Esophagus squamous epithelium (tissue), 5 donors: Measurements from ENCODE around the gene DOCK1. TPM values are rescaled to one million over a fixed set of nuclear protein-coding genes. Genes with fewer than 3 reads are reported as not detected.

Experiments
- DNase-seq: peaks from one replicate; lab custom pipeline; 2025; lab: John Stamatoyannopoulos, UW
- H3K27ac ChIP-seq, 4 donors: fragments of 200-600 bp; sonication (generic); one replicate each; pipeline ENCODE4 v1.5.1; 2016 to 2019; ENCODE audit warnings: mild to moderate bottlenecking in 1 of 4
- H3K27me3 ChIP-seq, 4 donors: fragments of 200-600 bp; sonication (generic); 1 replicate in 3 of 4; 2 replicates in 1 of 4; pipeline versions ENCODE4 v1.5.1 to v1.6.0; 2017 to 2021; ENCODE audit warnings: antibody characterized with exemption in 1 of 4
- H3K36me3 ChIP-seq, 3 donors: fragments of 200-600 bp; sonication (generic); one replicate each; pipeline ENCODE4 v1.5.1; 2016 to 2019
- H3K4me1 ChIP-seq, 3 donors: fragments of 200-600 bp; sonication (generic); one replicate each; pipeline ENCODE4 v1.5.1; 2017 to 2019
- H3K4me3 ChIP-seq, 4 donors: fragments of 200-600 bp; sonication (generic); 1 replicate in 3 of 4; 2 replicates in 1 of 4; pipeline ENCODE4 v1.5.1; 2016 to 2019; ENCODE audit warnings: mild to moderate bottlenecking in 2 of 4, moderate library complexity in 1 of 4
- H3K9me3 ChIP-seq, 3 donors: fragments of 200-600 bp; sonication (generic); one replicate each; pipeline ENCODE4 v1.5.1; 2016 to 2019
- CTCF ChIP-seq, 6 experiments: fragments of 450-650 bp in 4 of 6; fragments of 200-600 bp in 2 of 6; sonication (generic) in 2 of 6; IDR thresholded peaks; one replicate each; pipeline ENCODE4 v1.5.1; 2016 to 2019; ENCODE audit warnings: antibody characterized with exemption in 6 of 6, mild to moderate bottlenecking in 4 of 6, moderate library complexity in 4 of 6
- POLR2A ChIP-seq, 4 donors: fragments of 450-650 bp; IDR thresholded peaks; one replicate each; pipeline ENCODE4 v1.6.1; 2017; ENCODE audit warnings: antibody characterized with exemption in 4 of 4, mild to moderate bottlenecking in 4 of 4, moderate library complexity in 3 of 4
- WGBS, 2 donors: methylation state at CpG; one replicate each; pipeline ENCODE4 v1.1.5; 2018; 5-methylcytosine and 5-hydroxymethylcytosine counted together
- intact Hi-C: fragments of 100-400 bp; cut with DNase I; formaldehyde crosslinking; loops from one replicate; pipeline ENCODE4 v1.15.0; 2022
- total RNA-seq, 4 donors: library from RNA; depleted of rRNA; stranded (reverse); fragments of >200 nt; gene quantifications; one replicate each; pipeline ENCODE4 v1.1.0, GENCODE V29; 2016
- donor health status: DM: yes; HTN: yes; CAD: no.

Gene DOCK1
- total RNA-seq, 4 donors from 2014 or later: 31.8 to 83.4 (median 49.8) TPM

- no peaks in the 10 kb centered on the region for H3K4me1 ChIP-seq
- no peak overlapping the region for H3K4me3 ChIP-seq
- WGBS, 2 donors: 82 to 92% methylated on average over 7 of the region's 7 CpGs
- no peaks in the 10 kb centered on the region for H3K9me3 ChIP-seq
- DNase-seq: no peak
- intact Hi-C loops: no loop called here
- H3K36me3 ChIP-seq: peaks cover 0 to 63% (median 0%) of the 10 kb centered on the region in 3 donors
- H3K27me3 ChIP-seq: no peaks in the 10 kb centered on the region
- H3K27ac ChIP-seq: no peak overlapping the region
- TF ChIP-seq POLR2A (IDR thresholded peaks at IDR 0.05): no peak
- TF ChIP-seq CTCF (IDR thresholded peaks at IDR 0.05): no peak
Measured at GRCh38 chr10:127137391-127137790, 232.2 kb downstream of the DOCK1 start.

GRCh38 chr10:127142136-127142535, 236.9 kb downstream of the DOCK1 start:
- no peaks in the 10 kb centered on the region for H3K9me3 ChIP-seq
- TF ChIP-seq CTCF (IDR thresholded peaks at IDR 0.05) (no peak), POLR2A (IDR thresholded peaks at IDR 0.05) (no peak)
- intact Hi-C loops: no loop called here
- no peak overlapping the region for H3K4me3 ChIP-seq
- H3K36me3 ChIP-seq: peaks cover 0 to 50% (median 0%) of the 10 kb centered on the region in 3 donors
- no peak for DNase-seq
- no CpG with 5 or more reads among the region's 6 CpGs for WGBS, 2 donors
- H3K4me1 ChIP-seq: no peaks in the 10 kb centered on the region
- H3K27ac ChIP-seq: no peak overlapping the region
- no peaks in the 10 kb centered on the region for H3K27me3 ChIP-seq

DNA sequence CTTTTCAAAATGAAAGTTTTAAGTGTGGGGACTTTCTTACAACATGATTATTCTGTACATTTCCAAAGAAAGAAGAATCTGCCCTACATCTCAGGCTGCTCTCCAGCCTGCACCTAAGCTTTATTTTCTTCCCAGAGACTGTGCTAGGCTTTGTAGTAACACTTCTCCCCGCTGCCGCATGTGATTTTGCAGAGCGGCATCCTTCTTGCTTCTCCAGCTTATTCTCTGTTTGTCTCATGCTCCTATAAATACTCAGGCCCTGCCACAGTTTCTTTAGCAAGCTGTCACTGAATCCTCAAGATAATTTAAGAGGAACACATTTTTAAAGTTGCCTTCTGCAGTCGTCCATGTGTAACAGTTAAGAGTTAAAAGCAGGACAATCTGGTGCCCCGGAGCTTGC, 237.6 kb downstream of the DOCK1 start:
- H3K4me3 ChIP-seq: no peak overlapping the region
- H3K9me3 ChIP-seq: no peaks in the 10 kb centered on the region
- intact Hi-C loops: no loop called here
- no peak for DNase-seq
- H3K27me3 ChIP-seq: no peaks in the 10 kb centered on the region
- peaks cover 0 to 43% (median 0%) of the 10 kb centered on the region in 3 donors for H3K36me3 ChIP-seq
- TF ChIP-seq POLR2A (IDR thresholded peaks at IDR 0.05): no peak
- TF ChIP-seq CTCF (IDR thresholded peaks at IDR 0.05): no peak
- H3K4me1 ChIP-seq: no peaks in the 10 kb centered on the region
- 83 to 97% methylated on average over 5 of the region's 5 CpGs for WGBS, 2 donors
- H3K27ac ChIP-seq: no peak overlapping the region

GRCh38 chr10:127145173-127145572, 239.9 kb downstream of the DOCK1 start:
- H3K36me3 ChIP-seq: peaks cover 0 to 28% (median 0%) of the 10 kb centered on the region in 3 donors
- H3K27ac ChIP-seq: no peak overlapping the region
- no peak for DNase-seq
- H3K27me3 ChIP-seq: no peaks in the 10 kb centered on the region
- 65 to 85% methylated on average over 4 to 5 of the region's 6 CpGs for WGBS, 2 donors
- no peaks in the 10 kb centered on the region for H3K9me3 ChIP-seq
- TF ChIP-seq CTCF (IDR thresholded peaks at IDR 0.05) (no peak), POLR2A (IDR thresholded peaks at IDR 0.05) (no peak)
- intact Hi-C loops: no loop called here
- H3K4me1 ChIP-seq: peaks cover 0 to 14% (median 9%) of the 10 kb centered on the region in 3 donors
- no peak overlapping the region for H3K4me3 ChIP-seq

GRCh38 chr10:127146661-127147060, 241.4 kb downstream of the DOCK1 start:
- Histone ChIP-seq H3K27ac (no peak overlapping the region), H3K4me1 (peaks cover 0 to 14% (median 9%) of the 10 kb centered on the region in 3 donors), H3K36me3 (peaks cover 0 to 26% (median 0%) of the 10 kb centered on the region in 3 donors), H3K4me3 (no peak overlapping the region), H3K9me3 (no peaks in the 10 kb centered on the region), H3K27me3 (no peaks in the 10 kb centered on the region)
- DNase-seq: no peak
- no peak for TF ChIP-seq CTCF (IDR thresholded peaks at IDR 0.05)
- no peak for TF ChIP-seq POLR2A (IDR thresholded peaks at IDR 0.05)
- WGBS, 2 donors: 86 to 90% methylated on average over 9 of the region's 9 CpGs
- intact Hi-C loops: no loop called here
